ENCODE results near the gene HEPHL1. TPM values are rescaled to one million over a fixed set of nuclear protein-coding genes. Genes with fewer than 3 reads are reported as not detected.
"Not testable (repeated sequence)": the region's sequence is repeated elsewhere in the genome, so short reads cannot be mapped to it uniquely, and the experiment has no call there.

HEPHL1 gene
- total and polyA plus RNA-seq, 2 donors (not counting 1 experiment from before 2014, with no cell fraction given): not detected

DNA sequence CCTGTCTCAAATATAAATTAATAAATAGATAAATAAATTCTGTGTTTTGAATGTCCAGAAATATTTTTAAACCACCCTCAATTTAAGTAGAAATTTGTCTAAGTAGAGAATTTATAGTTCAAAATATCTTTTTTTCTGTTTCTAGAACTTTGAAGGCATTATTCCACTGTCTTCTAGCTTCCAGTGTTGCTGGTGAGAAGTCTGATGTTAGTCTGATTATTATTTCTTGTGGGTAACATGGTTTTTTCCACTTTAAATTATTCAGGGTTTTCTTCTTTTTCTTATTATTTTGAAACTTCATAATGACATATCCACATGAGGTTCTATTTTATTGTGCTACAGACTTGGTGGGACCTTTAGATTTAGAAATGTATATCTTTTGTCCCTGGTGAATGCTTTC is 46.4 kb upstream of the HEPHL1 start:
- no peaks in the 10 kb centered on the region for H3K4me1 ChIP-seq (ENCODE audit: control insufficient read depth, extremely low read depth, insufficient read depth, low read length)
- no peak overlapping the region for H2AFZ ChIP-seq (ENCODE audit: low read length)
- H3K36me3 ChIP-seq (ENCODE audit: control insufficient read depth, insufficient read depth, low read length): no peaks in the 10 kb centered on the region
- H3K4me3 ChIP-seq (replicated peaks in 1 of 4; ENCODE audit: control extremely low read depth in 1 of 4, insufficient read depth in 1 of 4, low read depth in 3 of 4, low read length in 4 of 4): no peak overlapping the region
- no peaks in the 10 kb centered on the region for H3K27me3 ChIP-seq (ENCODE audit: control insufficient read depth, insufficient read depth, low read length)
- no peak for TF ChIP-seq EZH2 (IDR thresholded peaks at IDR 0.05; ENCODE audit: low read length, missing control alignments)
- TF ChIP-seq, protein P1, sequence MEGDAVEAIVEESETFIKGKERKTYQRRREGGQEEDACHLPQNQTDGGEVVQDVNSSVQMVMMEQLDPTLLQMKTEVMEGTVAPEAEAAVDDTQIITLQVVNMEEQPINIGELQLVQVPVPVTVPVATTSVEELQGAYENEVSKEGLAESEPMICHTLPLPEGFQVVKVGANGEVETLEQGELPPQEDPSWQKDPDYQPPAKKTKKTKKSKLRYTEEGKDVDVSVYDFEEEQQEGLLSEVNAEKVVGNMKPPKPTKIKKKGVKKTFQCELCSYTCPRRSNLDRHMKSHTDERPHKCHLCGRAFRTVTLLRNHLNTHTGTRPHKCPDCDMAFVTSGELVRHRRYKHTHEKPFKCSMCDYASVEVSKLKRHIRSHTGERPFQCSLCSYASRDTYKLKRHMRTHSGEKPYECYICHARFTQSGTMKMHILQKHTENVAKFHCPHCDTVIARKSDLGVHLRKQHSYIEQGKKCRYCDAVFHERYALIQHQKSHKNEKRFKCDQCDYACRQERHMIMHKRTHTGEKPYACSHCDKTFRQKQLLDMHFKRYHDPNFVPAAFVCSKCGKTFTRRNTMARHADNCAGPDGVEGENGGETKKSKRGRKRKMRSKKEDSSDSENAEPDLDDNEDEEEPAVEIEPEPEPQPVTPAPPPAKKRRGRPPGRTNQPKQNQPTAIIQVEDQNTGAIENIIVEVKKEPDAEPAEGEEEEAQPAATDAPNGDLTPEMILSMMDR (conservative IDR thresholded peaks at IDR 0.05 in 1 of 2, IDR thresholded peaks at IDR 0.05 in 1 of 2; ENCODE audit: low read depth in 1 of 2, low read length in 2 of 2): no peak
- H3K79me2 ChIP-seq (ENCODE audit: control insufficient read depth, insufficient read depth, low read length): no peaks in the 10 kb centered on the region
- H4K20me1 ChIP-seq (ENCODE audit: control insufficient read depth, extremely low read depth, insufficient read depth, low read length): no peaks in the 10 kb centered on the region
- no peak overlapping the region for H3K27ac ChIP-seq (ENCODE audit: insufficient read depth, low read length)
- no peak for DNase-seq (ENCODE audit: low read depth in 2 of 2)
- H3K9ac ChIP-seq (ENCODE audit: insufficient read depth, low read length): no peak overlapping the region
- no peak overlapping the region for H3K4me2 ChIP-seq (ENCODE audit: extremely low read depth, insufficient read depth, low read length)
- no peaks in the 10 kb centered on the region for H3K9me3 ChIP-seq (ENCODE audit: control insufficient read depth, insufficient read depth, low read depth, low read length)

- H3K9me3 ChIP-seq (ENCODE audit: control insufficient read depth, insufficient read depth, low read depth, low read length); H4K20me1 ChIP-seq (ENCODE audit: control insufficient read depth, extremely low read depth, insufficient read depth, low read length); H3K4me1 ChIP-seq (ENCODE audit: control insufficient read depth, extremely low read depth, insufficient read depth, low read length); H3K79me2 ChIP-seq (ENCODE audit: control insufficient read depth, insufficient read depth, low read length); H3K4me2 ChIP-seq (ENCODE audit: extremely low read depth, insufficient read depth, low read length); H3K36me3 ChIP-seq (ENCODE audit: control insufficient read depth, insufficient read depth, low read length); H3K27me3 ChIP-seq (ENCODE audit: control insufficient read depth, insufficient read depth, low read length); H3K27ac ChIP-seq (ENCODE audit: insufficient read depth, low read length); H3K4me3 ChIP-seq (replicated peaks in 1 of 4; ENCODE audit: control extremely low read depth in 1 of 4, insufficient read depth in 1 of 4, low read depth in 3 of 4, low read length in 4 of 4); DNase-seq (ENCODE audit: low read depth in 2 of 2); H2AFZ ChIP-seq (ENCODE audit: low read length); H3K9ac ChIP-seq (ENCODE audit: insufficient read depth, low read length): not testable (repeated sequence)
Measured at GRCh38 chr11:93976577-93977254, 44.4 kb upstream of the HEPHL1 start.

DNA sequence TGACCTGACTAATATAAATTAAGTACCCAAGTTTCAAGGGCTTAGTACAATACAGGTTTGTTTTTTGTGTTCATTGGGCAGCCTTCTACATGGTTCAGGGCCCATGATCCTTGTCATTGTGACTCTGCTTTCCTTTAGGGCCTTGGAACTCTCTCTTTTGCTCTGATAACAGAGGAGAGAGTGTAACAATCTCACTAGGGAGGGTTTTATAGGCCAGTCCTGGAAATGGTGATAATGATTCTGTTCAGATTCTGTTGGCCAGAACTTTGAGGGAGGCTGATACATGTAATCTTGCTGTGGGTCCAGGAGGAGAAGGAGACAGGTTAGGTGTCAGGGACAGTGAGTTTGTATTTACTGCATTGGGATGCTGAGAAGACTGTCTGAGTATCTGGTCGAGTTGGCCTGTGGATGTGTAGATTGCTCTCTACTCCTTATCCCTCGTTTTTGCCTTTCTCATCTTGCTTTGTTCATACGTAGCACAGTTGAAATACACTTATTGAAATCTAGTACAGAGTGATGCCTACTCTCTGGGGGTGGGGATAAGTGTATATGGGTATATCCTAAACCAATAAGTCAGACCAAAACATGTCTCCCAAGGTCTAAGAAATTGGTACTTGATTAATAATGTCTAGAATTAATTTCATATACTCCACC is 37.5 kb upstream of the HEPHL1 start:
- H4K20me1 ChIP-seq (ENCODE audit: control insufficient read depth, extremely low read depth, insufficient read depth, low read length): no peaks in the 10 kb centered on the region
- no peaks in the 10 kb centered on the region for H3K36me3 ChIP-seq (ENCODE audit: control insufficient read depth, insufficient read depth, low read length)
- H3K27ac ChIP-seq (ENCODE audit: insufficient read depth, low read length): no peak overlapping the region
- no peak overlapping the region for H3K4me3 ChIP-seq (replicated peaks in 1 of 4; ENCODE audit: control extremely low read depth in 1 of 4, insufficient read depth in 1 of 4, low read depth in 3 of 4, low read length in 4 of 4)
- no peak overlapping the region for H2AFZ ChIP-seq (ENCODE audit: low read length)
- H3K27me3 ChIP-seq (ENCODE audit: control insufficient read depth, insufficient read depth, low read length): no peaks in the 10 kb centered on the region
- DNase-seq (ENCODE audit: low read depth in 2 of 2): no peak
- no peak overlapping the region for H3K4me2 ChIP-seq (ENCODE audit: extremely low read depth, insufficient read depth, low read length)
- no peak overlapping the region for H3K9ac ChIP-seq (ENCODE audit: insufficient read depth, low read length)
- TF ChIP-seq, protein P1 (conservative IDR thresholded peaks at IDR 0.05 in 1 of 2, IDR thresholded peaks at IDR 0.05 in 1 of 2; ENCODE audit: low read depth in 1 of 2, low read length in 2 of 2): no peak
- TF ChIP-seq EZH2 (IDR thresholded peaks at IDR 0.05; ENCODE audit: low read length, missing control alignments): no peak
- H3K4me1 ChIP-seq (ENCODE audit: control insufficient read depth, extremely low read depth, insufficient read depth, low read length): no peaks in the 10 kb centered on the region
- no peaks in the 10 kb centered on the region for H3K9me3 ChIP-seq (ENCODE audit: control insufficient read depth, insufficient read depth, low read depth, low read length)
- H3K79me2 ChIP-seq (ENCODE audit: control insufficient read depth, insufficient read depth, low read length): no peaks in the 10 kb centered on the region
